OCI-LY3 (cell line): Measurements from ENCODE around the gene PLXNA3.

Experiments used
- CTCF ChIP-seq: fragments of 200-600, 300-600 bp; sonication (generic); IDR thresholded peaks from 2 replicates; pipeline ENCODE4 v1.5.1; 2014; ENCODE audit warnings: antibody characterized with exemption, low read length, low read depth
- EZH2phosphoT487 ChIP-seq: fragments of 200-600 bp; shearing (Covaris generic); IDR thresholded peaks from 2 replicates; pipeline ENCODE4 v1.6.1; 2018; ENCODE audit warnings: antibody characterized with exemption, mixed run types, low read depth

GRCh38 chrX:154512879-154513553, 54.9 kb downstream of the PLXNA3 start:
- TF ChIP-seq CTCF (no peak), EZH2phosphoT487 (no peak)
